ENCODE data around the gene HS3ST2.

DNA sequence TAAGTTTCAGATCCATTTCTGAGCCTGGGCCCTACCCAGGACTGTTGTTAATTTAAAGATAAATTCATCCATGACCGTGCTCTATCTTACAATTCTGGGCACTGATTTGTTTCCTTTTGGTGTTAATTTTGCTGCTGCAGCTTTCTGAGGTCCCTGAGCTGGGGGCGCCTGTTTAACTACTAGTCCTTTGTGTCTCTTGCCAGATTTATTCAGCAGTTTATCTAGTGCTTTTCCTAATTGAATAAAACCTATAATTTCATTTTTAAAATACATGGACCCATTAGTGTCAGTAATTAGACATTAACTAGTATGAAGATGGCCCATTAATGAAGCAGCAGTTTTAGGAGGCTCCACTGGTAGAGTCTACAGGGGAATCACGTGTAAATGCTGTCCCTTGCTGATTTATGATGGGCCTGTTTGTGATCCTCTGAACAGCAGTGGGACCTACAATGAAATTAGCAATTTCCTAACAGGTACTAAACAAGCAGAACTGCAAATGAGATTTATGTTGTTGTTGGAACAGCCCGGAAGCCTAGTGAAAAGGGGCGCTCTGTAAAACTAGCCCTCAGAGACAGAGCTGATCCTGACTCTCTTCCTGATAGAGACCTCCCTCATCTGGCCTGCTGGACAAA lies 54.7 kb downstream of the HS3ST2 start:
- TF ChIP-seq PRDM1 (tag by site-specific recombination; IDR thresholded peaks at IDR 0.05) (no peak), ZNF514 (tag by site-specific recombination; IDR thresholded peaks at IDR 0.05) (no peak), ZNF302 (tag by site-specific recombination; IDR thresholded peaks at IDR 0.05; ENCODE audit: low read depth) (no peak), ZNF184 (tag by site-specific recombination; IDR thresholded peaks at IDR 0.05) (no peak), ZNF133 (tag by site-specific recombination; IDR thresholded peaks at IDR 0.05) (no peak), GLIS2 (tag by site-specific recombination; IDR thresholded peaks at IDR 0.05) (no peak), ZFP69B (tag by site-specific recombination; IDR thresholded peaks at IDR 0.05) (no peak), ZNF157 (tag by site-specific recombination; IDR thresholded peaks at IDR 0.05) (no peak), GLI4 (tag by site-specific recombination; IDR thresholded peaks at IDR 0.05) (no peak), TCF7L2 (IDR thresholded peaks at IDR 0.05; ENCODE audit: borderline replicate concordance, low read depth, low read length) (no peak), ZBTB8A (tag by site-specific recombination; IDR thresholded peaks at IDR 0.05) (no peak)
- TF ChIP-seq, protein P1, sequence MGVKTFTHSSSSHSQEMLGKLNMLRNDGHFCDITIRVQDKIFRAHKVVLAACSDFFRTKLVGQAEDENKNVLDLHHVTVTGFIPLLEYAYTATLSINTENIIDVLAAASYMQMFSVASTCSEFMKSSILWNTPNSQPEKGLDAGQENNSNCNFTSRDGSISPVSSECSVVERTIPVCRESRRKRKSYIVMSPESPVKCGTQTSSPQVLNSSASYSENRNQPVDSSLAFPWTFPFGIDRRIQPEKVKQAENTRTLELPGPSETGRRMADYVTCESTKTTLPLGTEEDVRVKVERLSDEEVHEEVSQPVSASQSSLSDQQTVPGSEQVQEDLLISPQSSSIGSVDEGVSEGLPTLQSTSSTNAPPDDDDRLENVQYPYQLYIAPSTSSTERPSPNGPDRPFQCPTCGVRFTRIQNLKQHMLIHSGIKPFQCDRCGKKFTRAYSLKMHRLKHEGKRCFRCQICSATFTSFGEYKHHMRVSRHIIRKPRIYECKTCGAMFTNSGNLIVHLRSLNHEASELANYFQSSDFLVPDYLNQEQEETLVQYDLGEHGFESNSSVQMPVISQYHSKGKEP (tag by site-specific recombination; IDR thresholded peaks at IDR 0.05), result no peak
- TF ChIP-seq, protein P2, sequence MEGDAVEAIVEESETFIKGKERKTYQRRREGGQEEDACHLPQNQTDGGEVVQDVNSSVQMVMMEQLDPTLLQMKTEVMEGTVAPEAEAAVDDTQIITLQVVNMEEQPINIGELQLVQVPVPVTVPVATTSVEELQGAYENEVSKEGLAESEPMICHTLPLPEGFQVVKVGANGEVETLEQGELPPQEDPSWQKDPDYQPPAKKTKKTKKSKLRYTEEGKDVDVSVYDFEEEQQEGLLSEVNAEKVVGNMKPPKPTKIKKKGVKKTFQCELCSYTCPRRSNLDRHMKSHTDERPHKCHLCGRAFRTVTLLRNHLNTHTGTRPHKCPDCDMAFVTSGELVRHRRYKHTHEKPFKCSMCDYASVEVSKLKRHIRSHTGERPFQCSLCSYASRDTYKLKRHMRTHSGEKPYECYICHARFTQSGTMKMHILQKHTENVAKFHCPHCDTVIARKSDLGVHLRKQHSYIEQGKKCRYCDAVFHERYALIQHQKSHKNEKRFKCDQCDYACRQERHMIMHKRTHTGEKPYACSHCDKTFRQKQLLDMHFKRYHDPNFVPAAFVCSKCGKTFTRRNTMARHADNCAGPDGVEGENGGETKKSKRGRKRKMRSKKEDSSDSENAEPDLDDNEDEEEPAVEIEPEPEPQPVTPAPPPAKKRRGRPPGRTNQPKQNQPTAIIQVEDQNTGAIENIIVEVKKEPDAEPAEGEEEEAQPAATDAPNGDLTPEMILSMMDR (tag by site-specific recombination; IDR thresholded peaks at IDR 0.05), result no peak
- TF ChIP-seq, protein P3, sequence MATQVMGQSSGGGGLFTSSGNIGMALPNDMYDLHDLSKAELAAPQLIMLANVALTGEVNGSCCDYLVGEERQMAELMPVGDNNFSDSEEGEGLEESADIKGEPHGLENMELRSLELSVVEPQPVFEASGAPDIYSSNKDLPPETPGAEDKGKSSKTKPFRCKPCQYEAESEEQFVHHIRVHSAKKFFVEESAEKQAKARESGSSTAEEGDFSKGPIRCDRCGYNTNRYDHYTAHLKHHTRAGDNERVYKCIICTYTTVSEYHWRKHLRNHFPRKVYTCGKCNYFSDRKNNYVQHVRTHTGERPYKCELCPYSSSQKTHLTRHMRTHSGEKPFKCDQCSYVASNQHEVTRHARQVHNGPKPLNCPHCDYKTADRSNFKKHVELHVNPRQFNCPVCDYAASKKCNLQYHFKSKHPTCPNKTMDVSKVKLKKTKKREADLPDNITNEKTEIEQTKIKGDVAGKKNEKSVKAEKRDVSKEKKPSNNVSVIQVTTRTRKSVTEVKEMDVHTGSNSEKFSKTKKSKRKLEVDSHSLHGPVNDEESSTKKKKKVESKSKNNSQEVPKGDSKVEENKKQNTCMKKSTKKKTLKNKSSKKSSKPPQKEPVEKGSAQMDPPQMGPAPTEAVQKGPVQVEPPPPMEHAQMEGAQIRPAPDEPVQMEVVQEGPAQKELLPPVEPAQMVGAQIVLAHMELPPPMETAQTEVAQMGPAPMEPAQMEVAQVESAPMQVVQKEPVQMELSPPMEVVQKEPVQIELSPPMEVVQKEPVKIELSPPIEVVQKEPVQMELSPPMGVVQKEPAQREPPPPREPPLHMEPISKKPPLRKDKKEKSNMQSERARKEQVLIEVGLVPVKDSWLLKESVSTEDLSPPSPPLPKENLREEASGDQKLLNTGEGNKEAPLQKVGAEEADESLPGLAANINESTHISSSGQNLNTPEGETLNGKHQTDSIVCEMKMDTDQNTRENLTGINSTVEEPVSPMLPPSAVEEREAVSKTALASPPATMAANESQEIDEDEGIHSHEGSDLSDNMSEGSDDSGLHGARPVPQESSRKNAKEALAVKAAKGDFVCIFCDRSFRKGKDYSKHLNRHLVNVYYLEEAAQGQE (tag by site-specific recombination; IDR thresholded peaks at IDR 0.05), result no peak
